HG03196 (cell line): ENCODE results near the gene FBXL12.
"Not testable (repeated sequence)": the region's sequence is repeated elsewhere in the genome, so short reads cannot be mapped to it uniquely, and the experiment has no call there.

Experiments used
- ATAC-seq: cut with Tn5 transposase; IDR thresholded peaks from one replicate; pipeline ENCODE4 v1.9.1; 2021; ENCODE audit not compliant: unreplicated experiment

Gene FBXL12, protein sequence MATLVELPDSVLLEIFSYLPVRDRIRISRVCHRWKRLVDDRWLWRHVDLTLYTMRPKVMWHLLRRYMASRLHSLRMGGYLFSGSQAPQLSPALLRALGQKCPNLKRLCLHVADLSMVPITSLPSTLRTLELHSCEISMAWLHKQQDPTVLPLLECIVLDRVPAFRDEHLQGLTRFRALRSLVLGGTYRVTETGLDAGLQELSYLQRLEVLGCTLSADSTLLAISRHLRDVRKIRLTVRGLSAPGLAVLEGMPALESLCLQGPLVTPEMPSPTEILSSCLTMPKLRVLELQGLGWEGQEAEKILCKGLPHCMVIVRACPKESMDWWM

GRCh38 chr19:9818734-9819595 is at the start of gene FBXL12:
TSS of gene FBXL12 (minus strand) at chr19:9819079. CDS start at chr19:9818813, 266 bp downstream.
- ATAC-seq, result peak; percentile 85

DNA sequence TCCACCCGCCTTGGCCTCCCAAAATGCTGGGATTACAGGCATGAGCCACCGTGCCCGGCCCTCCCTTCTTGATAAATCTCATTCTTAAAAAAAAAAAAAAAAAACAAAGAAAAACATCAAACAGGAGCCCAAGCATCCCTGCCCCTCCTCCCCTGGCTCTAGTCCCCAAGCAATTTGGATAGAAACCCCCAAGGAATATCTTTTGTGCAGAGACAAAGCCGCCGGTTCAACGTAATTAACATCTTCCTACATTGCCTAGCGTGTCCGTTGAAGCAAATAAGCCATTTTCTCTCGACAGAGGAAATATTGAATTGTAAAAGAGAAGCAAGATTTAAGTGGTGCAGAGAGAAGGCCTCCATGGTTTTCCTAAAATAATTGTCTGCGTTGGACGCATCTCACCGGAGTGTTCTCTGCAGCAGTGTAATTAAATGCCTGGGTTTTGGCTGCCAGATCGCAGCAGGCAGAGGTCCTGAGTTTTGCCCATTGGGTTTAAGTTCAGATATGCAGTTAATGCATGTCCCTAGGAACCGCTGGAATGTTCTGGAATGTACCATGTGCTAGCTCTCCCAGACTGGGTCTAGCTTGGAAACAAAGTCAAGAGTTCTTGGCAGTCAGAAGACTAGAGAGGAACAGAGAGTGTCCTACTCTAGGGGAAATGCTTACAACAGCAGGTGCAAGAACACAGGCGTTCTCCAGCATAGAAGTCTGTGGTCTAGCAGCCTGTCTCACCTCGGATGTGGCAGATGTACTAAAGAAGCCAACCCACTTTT is 47.0 kb upstream of the FBXL12 start:
- ATAC-seq, result no peak

DNA sequence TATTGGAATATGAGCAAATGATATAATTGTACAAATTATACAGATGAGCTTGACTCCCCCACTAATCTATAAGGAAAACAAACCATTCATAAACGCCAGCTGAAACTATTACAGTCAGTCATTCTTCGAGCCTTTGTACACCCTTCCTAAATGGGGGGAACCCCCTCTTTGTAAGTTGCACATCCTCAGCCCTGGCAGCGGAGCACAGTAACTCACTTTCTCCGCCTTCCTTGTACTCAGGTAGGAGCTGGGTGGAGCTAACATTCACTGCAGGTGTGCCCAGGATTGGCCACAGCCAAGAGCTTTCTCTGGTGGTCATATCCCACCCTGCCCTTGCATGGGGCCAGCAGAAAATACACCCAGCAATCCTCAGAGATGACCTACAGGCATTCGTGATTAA is 44.9 kb upstream of the FBXL12 start:
- ATAC-seq, result no peak

DNA sequence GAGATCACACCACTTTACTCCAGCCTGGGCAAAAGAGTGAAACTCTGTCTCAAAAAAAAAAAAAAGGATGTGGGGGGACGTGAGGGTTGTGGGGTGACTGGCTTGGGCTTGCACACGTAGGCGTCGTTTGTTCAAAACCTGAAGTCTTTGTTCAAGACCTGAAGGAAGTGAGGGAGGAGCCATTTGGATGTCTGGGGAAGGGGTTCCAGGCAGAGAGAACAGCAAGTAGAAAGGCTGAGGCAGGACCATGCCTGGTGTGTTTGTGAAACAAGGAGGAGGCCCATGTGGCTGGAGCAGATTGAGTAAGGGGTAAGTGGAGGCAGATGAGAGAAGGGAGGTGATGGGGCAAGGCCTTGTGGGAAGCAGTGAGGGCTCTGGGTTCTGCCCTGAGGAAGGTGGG is 44.1 kb upstream of the FBXL12 start:
- no peak for ATAC-seq

GRCh38 chr19:9861503-9861902 is 42.6 kb upstream of the FBXL12 start:
- ATAC-seq, result no peak

DNA sequence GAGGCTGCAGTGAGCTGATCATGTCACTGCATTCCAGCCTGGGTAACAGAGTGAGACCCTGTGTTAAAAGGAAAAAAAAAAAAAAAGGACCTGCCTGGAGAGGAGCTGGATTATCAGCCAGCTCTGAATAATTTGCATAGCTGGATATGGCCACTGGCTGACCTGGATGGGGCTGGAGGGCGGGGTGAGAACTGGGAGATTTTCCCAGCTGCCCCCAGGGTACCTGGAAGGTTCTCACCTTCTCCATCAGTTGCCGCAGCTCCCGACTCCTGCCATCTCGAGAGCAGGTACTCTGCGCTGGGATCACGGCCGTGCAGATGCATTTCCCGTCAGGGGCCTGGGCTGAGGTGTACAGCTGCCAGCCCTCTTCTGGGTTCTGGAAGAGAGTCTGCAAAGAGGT is 41.5 kb upstream of the FBXL12 start:
- no peak for ATAC-seq

DNA sequence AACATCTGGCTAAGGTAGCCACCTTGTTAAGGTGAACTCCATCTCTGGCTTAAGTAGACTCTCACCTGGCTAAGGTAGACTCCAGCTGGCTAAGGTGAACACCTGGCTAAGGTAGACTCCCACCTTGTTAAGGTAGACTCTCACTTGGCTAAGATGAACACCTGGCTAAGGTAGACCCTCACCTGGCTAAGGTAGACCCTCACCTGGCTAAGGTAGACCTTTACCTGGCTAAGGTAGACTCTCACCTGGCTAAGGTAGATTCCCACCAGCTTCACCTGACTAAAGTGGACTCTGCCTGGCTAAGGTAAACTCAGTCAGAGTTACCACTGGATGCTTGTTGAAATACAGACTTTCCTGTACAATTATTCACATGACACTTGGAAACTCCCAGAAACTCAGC is 39.9 kb upstream of the FBXL12 start:
- no peak for ATAC-seq

GRCh38 chr19:9857920-9858746 is 39.3 kb upstream of the FBXL12 start:
- ATAC-seq, result no peak

- ATAC-seq, result no peak
These were observed 38.3 kb upstream of the FBXL12 start for GRCh38 chr19:9857076-9857721.

DNA sequence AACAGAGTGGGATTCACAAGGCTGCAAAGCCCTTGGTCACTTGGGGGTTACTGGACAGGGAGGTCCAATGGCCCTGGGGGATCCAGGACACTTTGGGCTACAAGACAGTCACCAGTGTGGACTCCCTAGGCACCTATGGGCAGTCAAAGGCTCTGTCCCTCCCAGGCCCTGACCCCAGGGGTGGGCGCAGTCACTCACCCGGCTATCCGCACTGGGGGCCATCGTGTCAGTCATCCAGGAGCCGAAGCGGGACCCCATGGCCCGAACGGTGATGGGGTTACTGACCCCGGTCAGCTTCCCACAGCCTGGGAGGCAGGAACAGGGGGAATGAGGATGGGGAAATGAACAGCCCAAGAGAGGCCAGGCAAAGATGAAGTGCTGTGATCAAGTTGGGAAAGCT is 37.7 kb upstream of the FBXL12 start:
- no peak for ATAC-seq

- ATAC-seq, result no peak
These were observed 35.5 kb upstream of the FBXL12 start for GRCh38 chr19:9854282-9854846.

- no peak for ATAC-seq
These were observed 31.5 kb upstream of the FBXL12 start for GRCh38 chr19:9850235-9850959.

DNA sequence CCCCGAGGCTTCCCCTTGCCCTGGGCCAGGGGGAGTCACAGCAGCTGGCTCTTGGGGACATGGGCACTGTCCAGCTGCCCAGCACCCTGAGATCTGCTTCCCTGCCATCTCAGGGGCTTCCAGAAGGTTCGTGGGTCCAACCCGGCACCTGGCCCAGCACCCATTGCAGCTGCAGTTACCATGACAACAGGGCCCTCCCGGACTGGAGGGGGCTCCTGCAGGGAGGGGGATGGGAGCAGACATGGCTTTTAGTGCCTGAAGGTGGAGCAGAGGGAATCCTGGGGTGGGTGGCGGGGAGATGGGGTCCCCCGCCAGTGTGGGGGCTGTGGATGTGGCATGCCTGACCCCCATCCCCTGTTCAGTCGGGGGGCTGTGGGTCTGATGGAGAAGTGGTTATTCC is 30.9 kb upstream of the FBXL12 start:
- ATAC-seq, result no peak

DNA sequence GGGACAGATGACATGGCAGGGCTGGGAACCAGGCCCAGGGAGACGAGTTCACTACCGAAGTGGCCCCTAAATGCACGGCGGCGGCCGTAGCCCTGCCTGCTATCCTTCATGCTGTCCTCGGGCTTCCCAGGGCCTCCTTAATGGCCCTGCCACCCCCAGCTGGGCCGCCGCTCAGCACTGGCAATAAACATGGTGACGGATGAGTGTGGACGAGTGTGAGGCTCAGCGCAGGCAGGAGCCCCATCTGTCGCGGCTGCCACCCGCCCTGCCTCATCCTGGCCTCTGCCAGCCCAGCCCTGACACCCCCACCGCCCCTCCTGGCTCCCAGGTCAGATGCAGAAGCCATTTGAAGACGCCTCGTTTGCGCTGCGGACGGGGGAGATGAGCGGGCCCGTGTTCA is 29.9 kb upstream of the FBXL12 start:
- no peak for ATAC-seq

- no peak for ATAC-seq
These were observed 29.2 kb upstream of the FBXL12 start for GRCh38 chr19:9848060-9848459.

- no peak for ATAC-seq
These were observed 28.3 kb upstream of the FBXL12 start for GRCh38 chr19:9847087-9847671.

GRCh38 chr19:9843626-9844273 is 24.9 kb upstream of the FBXL12 start:
- not testable (repeated sequence) for ATAC-seq
